HG02970 (cell line): ENCODE data around the gene FAM120B.

Source experiments
- ATAC-seq: cut with Tn5 transposase; IDR thresholded peaks from one replicate; pipeline ENCODE4 v1.9.1; 2021; ENCODE audit warnings: mild to moderate bottlenecking, moderate library complexity, moderate number of reproducible peaks; ENCODE audit not compliant: unreplicated experiment, low FRiP score

Gene FAM120B

DNA sequence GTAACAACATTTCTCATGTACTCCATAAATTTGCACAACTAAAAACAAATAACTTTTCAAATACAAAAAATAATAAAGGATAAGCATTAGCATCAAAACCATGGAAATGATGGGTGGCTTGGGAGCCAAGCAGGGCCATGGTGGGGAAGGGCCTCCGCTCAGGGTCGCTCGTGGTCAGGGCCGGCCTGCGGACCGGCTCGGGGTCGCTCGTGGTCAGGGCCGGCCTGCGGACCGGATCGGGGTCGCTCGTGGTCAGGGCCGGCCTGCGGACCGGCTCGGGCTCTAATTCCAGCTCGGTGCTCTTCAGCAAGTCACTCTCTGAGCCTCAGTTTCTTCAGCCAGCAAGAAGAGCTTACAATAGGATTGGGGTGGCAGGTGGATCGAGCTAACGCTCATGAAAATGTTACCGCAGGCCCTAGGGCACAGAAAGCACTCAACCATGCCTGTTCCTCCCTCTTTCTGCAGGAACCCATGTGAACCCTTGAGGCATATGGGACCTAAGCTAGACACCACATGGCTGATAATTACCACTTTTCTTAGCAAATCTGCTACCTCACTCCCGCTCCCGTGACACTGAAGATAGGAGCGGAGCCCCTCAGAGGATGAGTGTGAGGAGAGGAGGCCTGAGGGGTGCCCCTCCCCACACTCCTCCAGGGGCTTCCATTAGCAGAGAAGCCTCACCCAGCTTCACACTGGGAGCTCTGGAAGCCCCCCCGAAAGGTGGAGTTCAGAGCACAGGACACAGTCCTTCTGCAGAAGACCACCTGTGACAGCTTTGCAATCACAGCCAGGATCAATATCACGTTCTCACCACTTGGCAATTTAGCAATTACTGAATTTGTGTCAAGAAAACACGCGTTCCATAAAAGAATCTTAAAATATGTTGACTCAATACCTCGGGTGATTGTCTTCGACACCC, 143.5 kb downstream of the FAM120B start:
- ATAC-seq: no peak

GRCh38 chr6:170450916-170451761, 144.6 kb downstream of the FAM120B start:
- no peak for ATAC-seq

DNA sequence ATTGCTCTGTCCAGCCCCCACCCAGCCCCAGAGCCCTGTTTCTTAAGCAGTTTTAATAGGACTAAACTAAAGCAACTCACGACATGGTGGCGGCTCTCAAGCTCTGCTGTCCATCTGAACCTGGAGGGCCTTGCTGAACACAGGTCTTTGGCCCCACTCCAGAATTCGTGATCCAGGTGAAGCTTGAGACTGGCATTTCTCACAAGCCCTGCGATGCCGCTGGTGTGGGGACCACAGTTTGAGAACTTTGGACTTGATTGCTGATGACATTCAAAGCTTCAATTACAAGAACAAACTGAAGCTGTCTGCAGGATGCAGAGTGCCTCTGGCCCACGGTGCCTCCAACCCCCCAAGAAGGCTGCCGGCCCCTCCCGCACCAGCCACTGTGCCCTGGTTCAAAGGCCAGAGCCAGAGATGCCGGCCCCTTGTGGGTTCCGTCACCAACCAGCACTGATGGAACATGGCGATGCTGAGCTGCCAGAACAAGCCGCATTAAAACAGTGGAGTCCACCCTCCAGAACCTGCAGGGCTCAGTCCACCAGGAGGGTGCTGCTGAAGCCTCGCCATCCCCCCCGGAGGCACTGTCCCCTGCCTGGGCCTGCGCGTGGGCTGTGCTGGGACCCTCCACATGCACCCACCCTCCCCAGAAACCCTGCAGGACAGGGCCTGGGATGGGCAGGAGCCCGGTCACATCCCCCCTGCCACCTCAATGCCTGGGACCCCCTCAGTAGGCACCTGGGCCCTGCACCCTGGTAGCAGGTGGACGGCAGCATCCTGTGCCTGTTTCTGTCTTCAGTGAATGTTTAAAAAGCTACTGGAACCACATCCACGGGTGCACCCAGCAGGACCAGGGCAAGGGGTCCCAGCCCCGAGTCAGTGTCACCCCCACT, 145.4 kb downstream of the FAM120B start:
- no peak for ATAC-seq

DNA sequence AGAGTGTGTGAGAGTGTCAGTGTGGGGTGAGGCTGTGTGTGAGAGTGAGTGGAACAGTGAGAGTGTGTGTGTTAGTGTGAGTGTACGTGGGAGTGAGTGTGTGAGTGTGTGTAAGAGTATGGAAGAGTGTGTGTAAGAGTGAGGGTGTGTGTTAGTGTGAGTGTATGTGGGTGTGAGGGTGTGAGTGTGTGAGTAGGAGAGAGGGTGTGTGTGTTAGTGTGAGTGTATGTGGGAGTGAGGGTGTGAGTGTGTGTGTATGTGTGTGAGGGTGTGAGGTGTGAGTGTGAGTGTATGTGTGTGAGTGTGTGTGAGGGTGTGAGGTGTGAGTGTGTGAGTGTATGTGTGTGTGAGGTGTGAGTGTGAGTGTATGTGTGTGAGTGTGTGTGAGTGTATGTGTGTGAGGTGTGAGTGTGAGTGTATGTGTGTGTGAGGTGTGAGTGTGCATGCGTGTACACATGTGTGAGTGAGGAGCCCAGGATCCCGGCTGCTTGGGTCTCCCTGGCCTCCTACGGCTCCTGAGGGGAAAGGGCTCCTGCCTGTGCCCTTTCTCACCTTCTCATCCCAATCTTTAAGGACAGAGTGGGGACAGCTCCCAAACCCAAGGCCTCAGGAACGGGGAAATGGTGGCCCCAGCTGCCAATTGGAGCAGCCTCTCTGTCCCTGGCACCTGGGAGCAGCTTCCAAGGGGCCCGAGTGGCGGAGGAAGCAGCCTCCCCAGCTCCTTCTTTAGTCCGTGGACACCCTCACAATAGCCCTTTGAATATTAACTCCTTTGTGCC, 146.4 kb downstream of the FAM120B start:
- no peak for ATAC-seq

GRCh38 chr6:170453586-170454511, 147.3 kb downstream of the FAM120B start:
- ATAC-seq: no peak

- ATAC-seq: no peak
Measured at GRCh38 chr6:170454512-170455285, 148.1 kb downstream of the FAM120B start.

DNA sequence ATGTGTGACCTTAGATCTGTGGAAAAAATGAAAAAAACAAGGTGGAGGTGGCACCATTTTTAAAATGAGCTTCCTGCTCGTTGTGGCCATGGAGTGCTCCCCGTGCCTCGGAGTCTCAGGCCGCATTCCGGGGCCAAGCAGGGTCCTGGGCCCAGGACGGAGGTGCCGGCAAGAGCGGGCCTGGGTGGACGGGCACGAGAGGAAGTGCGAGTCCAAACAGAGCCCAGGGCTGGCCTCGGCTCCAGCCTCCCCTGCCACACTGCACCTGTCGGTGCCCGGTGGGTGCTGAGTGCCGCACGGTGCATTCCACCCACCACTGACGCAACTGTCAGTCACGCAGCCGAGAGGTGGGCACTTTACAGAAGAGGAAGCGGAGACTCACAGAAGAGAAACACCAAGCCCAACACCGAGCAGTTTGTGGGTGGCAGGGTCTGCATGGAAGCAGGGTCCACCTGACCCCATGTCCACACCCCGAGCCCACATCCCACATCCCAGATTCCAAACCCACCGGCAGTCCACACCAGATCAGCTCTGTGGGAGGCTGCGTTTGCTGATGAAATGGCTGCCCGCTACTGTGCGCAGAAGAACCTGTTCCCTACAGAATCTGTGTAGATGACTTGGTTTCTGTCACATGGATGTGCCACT, 148.9 kb downstream of the FAM120B start:
- no peak for ATAC-seq

- ATAC-seq: no peak
Measured at GRCh38 chr6:170456334-170456733, 149.8 kb downstream of the FAM120B start.
